HG03571 (cell line): Measurements from ENCODE around the gene ARFRP1.
"Not testable (repeated sequence)": the region's sequence is repeated elsewhere in the genome, so short reads cannot be mapped to it uniquely, and the experiment has no call there.

ENCODE experiments used
- ATAC-seq: cut with Tn5 transposase; IDR thresholded peaks from one replicate; pipeline ENCODE4 v1.9.1; 2021; ENCODE audit not compliant: unreplicated experiment

The ARFRP1 gene

GRCh38 chr20:63733117-63733516 lies 25.3 kb upstream of the ARFRP1 start:
- no peak for ATAC-seq

GRCh38 chr20:63732118-63733095 lies 24.6 kb upstream of the ARFRP1 start:
- ATAC-seq = no peak

- ATAC-seq = no peak
Measured at GRCh38 chr20:63731410-63731809, 23.6 kb upstream of the ARFRP1 start.

GRCh38 chr20:63730189-63730733 lies 22.5 kb upstream of the ARFRP1 start:
- ATAC-seq = not testable (repeated sequence)

DNA sequence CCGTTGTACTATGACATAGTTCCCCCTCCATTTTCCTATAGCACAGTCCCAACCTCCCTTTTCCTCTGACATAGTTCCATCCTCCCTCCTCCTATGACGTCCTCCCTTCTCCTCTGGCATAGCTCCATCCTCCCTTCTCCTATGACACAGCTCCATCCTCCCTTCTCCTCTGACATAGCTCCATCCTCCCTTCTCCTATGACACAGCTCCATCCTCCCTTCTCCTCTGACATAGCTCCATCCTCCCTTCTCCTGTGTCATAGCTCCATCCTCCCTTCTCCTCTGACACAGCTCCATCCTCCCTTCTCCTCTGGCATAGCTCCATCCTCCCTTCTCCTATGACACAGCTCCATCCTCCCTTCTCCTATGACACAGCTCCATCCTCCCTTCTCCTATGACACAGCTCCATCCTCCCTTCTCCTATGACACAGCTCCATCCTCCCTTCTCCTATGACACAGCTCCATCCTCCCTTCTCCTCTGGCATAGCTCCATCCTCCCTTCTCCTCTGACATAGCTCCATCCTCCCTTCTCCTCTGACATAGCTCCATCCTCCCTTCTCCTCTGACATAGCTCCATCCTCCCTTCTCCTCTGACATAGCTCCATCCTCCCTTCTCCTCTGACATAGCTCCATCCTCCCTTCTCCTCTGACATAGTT lies 15.3 kb upstream of the ARFRP1 start:
- ATAC-seq = not testable (repeated sequence)

- ATAC-seq = no peak
Measured at GRCh38 chr20:63718996-63719395, 11.2 kb upstream of the ARFRP1 start.

GRCh38 chr20:63714858-63715257 lies 7.1 kb upstream of the ARFRP1 start:
- ATAC-seq = no peak

DNA sequence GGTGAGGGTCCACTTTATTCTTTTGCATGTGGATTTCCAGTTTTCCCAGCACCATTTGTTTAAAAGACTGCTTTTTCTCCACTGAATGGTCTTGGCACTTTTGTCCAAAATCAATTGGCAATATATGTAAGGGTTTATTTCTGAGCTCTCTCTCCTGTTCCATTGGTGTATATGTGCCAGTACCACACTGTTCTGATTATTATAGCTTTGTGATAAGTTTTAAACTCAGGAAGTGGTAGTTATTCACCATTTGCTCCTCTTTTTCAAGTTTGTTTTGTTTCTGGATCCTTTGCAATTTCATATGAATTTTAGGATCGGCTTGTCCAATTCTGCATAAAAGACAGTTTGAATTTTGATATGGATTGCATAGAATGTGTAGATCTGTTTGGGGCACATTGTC lies 4.4 kb upstream of the ARFRP1 start:
- ATAC-seq = no peak

- no peak for ATAC-seq
Measured at GRCh38 chr20:63711085-63711645, 3.4 kb upstream of the ARFRP1 start.

DNA sequence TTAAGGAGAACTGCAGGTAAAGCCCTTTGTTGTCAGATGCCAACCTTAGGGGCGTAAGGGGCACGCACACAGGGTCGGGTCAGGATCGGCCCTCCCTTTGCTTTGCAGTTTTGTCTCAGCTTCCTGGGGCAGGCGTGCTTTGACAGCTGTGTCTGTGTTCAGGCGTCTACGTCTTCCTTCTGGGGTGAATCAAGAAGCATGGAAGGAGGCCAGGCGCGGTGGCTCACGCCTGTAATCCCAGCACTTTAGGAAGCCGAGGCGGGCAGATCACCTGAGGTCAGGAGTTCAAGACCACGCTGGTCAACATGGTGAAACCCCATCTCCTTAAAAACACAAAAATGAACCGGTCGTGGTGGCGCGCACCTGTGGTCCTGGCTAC lies 1.4 kb upstream of the ARFRP1 start:
- ATAC-seq = no peak

DNA sequence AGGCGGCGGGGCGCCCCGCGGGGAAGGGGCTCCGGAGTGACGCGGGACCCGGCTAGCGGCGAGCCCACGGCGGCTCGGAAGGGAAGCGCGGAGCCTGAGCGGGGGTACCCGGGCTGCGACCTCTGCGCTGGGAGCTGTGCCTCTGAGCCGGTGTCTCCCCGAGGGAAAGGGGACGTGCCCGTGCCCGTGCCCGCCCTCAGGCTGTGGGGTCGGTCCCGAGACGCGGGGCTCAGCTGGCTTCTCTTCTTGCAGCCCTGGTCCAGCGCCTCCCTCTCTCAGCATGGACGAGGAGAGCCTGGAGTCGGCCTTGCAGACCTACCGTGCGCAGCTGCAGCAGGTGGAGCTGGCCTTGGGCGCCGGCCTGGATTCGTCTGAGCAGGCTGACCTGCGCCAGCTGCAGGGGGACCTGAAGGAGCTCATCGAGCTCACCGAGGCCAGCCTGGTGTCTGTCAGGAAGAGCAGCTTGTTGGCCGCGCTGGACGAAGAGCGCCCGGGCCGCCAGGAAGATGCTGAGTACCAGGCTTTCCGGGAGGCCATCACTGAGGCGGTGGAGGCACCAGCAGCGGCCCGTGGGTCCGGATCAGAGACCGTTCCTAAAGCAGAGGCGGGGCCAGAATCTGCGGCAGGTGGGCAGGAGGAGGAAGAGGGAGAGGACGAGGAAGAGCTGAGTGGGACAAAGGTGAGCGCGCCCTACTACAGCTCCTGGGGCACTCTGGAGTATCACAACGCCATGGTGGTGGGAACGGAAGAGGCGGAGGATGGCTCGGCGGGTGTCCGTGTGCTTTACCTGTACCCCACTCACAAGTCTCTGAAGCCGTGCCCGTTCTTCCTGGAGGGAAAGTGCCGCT lies 749 bp upstream of the ARFRP1 start:
- ATAC-seq = peak; percentile 32

GRCh38 chr20:63706852-63707557 lies 771 bp downstream of the ARFRP1 start:
- ATAC-seq = peak; percentile 24

- ATAC-seq = no peak
Measured at GRCh38 chr20:63706027-63706695, 1.6 kb downstream of the ARFRP1 start.

- ATAC-seq = no peak
Measured at GRCh38 chr20:63705232-63706026, 2.3 kb downstream of the ARFRP1 start.

- no peak for ATAC-seq
Measured at GRCh38 chr20:63704749-63705117, 3.0 kb downstream of the ARFRP1 start.

DNA sequence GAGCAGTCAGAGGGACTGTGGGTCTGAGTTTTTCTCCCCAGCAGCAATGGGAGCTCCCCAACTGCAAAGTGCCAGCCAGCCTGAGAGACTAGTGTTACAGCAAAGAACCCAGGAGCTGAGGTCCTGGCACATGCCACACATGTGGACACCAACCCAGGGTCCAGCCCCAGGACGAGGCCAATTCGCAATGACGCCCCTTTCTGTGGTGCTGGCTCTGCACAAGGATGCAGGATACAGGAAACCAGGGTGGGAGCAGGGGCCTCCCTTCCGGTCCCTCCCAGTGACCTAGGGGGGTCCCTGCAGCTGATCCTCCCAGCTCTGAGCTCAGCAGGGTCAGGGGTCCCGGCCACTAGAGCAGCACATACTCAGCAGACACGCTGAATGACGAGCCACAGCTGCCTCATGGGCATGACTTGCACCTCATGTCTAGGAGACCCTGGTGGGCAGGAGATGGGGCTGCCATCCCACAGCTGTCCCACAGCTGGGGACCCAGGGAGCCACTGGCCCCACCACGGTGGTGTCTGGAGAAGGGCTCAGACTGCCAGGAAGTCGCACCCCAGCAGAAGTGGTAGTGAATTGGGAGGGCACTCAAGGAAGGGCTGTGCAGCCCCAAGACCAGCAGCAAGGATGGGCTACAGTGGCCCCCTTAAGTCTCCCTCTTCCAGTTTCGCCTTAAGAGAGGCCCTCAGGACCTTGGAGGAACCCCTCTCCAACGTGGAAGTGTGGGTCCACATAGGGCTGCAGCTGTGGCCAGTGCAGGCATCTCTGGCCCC lies 3.6 kb downstream of the ARFRP1 start:
- no peak for ATAC-seq

- no peak for ATAC-seq
Measured at GRCh38 chr20:63703471-63703975, 4.3 kb downstream of the ARFRP1 start.
